ENCODE measurements around the gene CNTNAP2.

CNTNAP2 gene

GRCh38 chr7:148163246-148163645 lies 2046.6 kb downstream of the CNTNAP2 start:
- TF ChIP-seq SUZ12 (IDR thresholded peaks at IDR 0.05), result no peak
- TF ChIP-seq SP1 (IDR thresholded peaks at IDR 0.05), result no peak
- TF ChIP-seq BHLHE40 (IDR thresholded peaks at IDR 0.05; ENCODE audit: borderline replicate concordance), result no peak
- no peak for TF ChIP-seq ZNF384 (IDR thresholded peaks at IDR 0.05)
- TF ChIP-seq ARNT (IDR thresholded peaks at IDR 0.05), result no peak
- no peak for TF ChIP-seq CTBP1 (IDR thresholded peaks at IDR 0.05; ENCODE audit: borderline replicate concordance)
- ChIA-PET POLR2A (no interaction called here), CTCF (interaction anchor here (0.9 to 1.2 kb wide), 4 partner anchors 21 to 100 kb away, joined by 3 read pairs; no protein-coding TSS in a partner anchor)
- DNase-seq (ENCODE audit: extremely low spot score), result no peak

- TF ChIP-seq FOXM1 (IDR thresholded peaks at IDR 0.05; ENCODE audit: borderline replicate concordance) (no peak), ELF4 (IDR thresholded peaks at IDR 0.05) (no peak), BHLHE40 (IDR thresholded peaks at IDR 0.05; ENCODE audit: borderline replicate concordance) (no peak), PKNOX1 (IDR thresholded peaks at IDR 0.05) (no peak), HDGF (IDR thresholded peaks at IDR 0.05; ENCODE audit: borderline replicate concordance) (no peak)
- no peak for DNase-seq (ENCODE audit: extremely low spot score)
- ChIA-PET POLR2A (no interaction called here), CTCF (no interaction called here)
Measured at GRCh38 chr7:148172920-148173319, 2056.3 kb downstream of the CNTNAP2 start.

- ChIA-PET CTCF (no interaction called here), POLR2A (no interaction called here)
- TF ChIP-seq LEF1 (IDR thresholded peaks at IDR 0.05; ENCODE audit: borderline replicate concordance) (no peak), NFRKB (IDR thresholded peaks at IDR 0.05) (no peak), ZNF384 (IDR thresholded peaks at IDR 0.05) (no peak), ELF4 (IDR thresholded peaks at IDR 0.05) (no peak), ARNT (IDR thresholded peaks at IDR 0.05) (no peak), TARDBP (IDR thresholded peaks at IDR 0.05) (no peak), FOXA1 (IDR thresholded peaks at IDR 0.05) (no peak), L3MBTL2 (conservative IDR thresholded peaks at IDR 0.05) (no peak), FOXM1 (IDR thresholded peaks at IDR 0.05; ENCODE audit: borderline replicate concordance) (no peak)
- no peak for DNase-seq (ENCODE audit: extremely low spot score)
Measured at GRCh38 chr7:148173369-148173768, 2056.8 kb downstream of the CNTNAP2 start.

- CTCF ChIA-PET, result interaction anchor here (0.6 kb wide), 1 partner anchor 33 kb away, joined by 3 read pairs; no protein-coding TSS in a partner anchor
- TF ChIP-seq NFRKB (IDR thresholded peaks at IDR 0.05) (no peak), HDGF (IDR thresholded peaks at IDR 0.05; ENCODE audit: borderline replicate concordance) (no peak), LEF1 (IDR thresholded peaks at IDR 0.05; ENCODE audit: borderline replicate concordance) (no peak)
- no peak for DNase-seq (ENCODE audit: extremely low spot score)
- POLR2A ChIA-PET, result no interaction called here
Measured at GRCh38 chr7:148174376-148174775, 2057.8 kb downstream of the CNTNAP2 start.

- no peak for DNase-seq (ENCODE audit: extremely low spot score)
- no peak for TF ChIP-seq TARDBP (IDR thresholded peaks at IDR 0.05)
- no peak for TF ChIP-seq PKNOX1 (IDR thresholded peaks at IDR 0.05)
- no peak for TF ChIP-seq ZNF384 (IDR thresholded peaks at IDR 0.05)
- TF ChIP-seq FOXK2 (IDR thresholded peaks at IDR 0.05), result no peak
- no peak for TF ChIP-seq FOXM1 (IDR thresholded peaks at IDR 0.05; ENCODE audit: borderline replicate concordance)
- no peak for TF ChIP-seq HDGF (IDR thresholded peaks at IDR 0.05; ENCODE audit: borderline replicate concordance)
- TF ChIP-seq BHLHE40 (IDR thresholded peaks at IDR 0.05; ENCODE audit: borderline replicate concordance), result no peak
- TF ChIP-seq CTBP1 (IDR thresholded peaks at IDR 0.05; ENCODE audit: borderline replicate concordance), result no peak
- no peak for TF ChIP-seq ELF4 (IDR thresholded peaks at IDR 0.05)
- TF ChIP-seq SP1 (IDR thresholded peaks at IDR 0.05), result no peak
- TF ChIP-seq SUZ12 (IDR thresholded peaks at IDR 0.05), result no peak
- TF ChIP-seq L3MBTL2 (conservative IDR thresholded peaks at IDR 0.05), result no peak
- TF ChIP-seq LEF1 (IDR thresholded peaks at IDR 0.05; ENCODE audit: borderline replicate concordance), result no peak
- no peak for TF ChIP-seq ARNT (IDR thresholded peaks at IDR 0.05)
- TF ChIP-seq NFRKB (IDR thresholded peaks at IDR 0.05), result no peak
- ChIA-PET POLR2A (no interaction called here), CTCF (no interaction called here)
Measured at GRCh38 chr7:148175512-148175911, 2058.9 kb downstream of the CNTNAP2 start.

GRCh38 chr7:148177972-148178371 lies 2061.4 kb downstream of the CNTNAP2 start:
- TF ChIP-seq ARNT (IDR thresholded peaks at IDR 0.05) (no peak), L3MBTL2 (conservative IDR thresholded peaks at IDR 0.05) (no peak), HDGF (IDR thresholded peaks at IDR 0.05; ENCODE audit: borderline replicate concordance) (no peak), PKNOX1 (IDR thresholded peaks at IDR 0.05) (no peak), FOXA1 (IDR thresholded peaks at IDR 0.05) (no peak)
- ChIA-PET CTCF (no interaction called here), POLR2A (no interaction called here)
- DNase-seq (ENCODE audit: extremely low spot score), result no peak

GRCh38 chr7:148180075-148180474 lies 2063.5 kb downstream of the CNTNAP2 start:
- no peak for TF ChIP-seq ARNT (IDR thresholded peaks at IDR 0.05)
- TF ChIP-seq SUZ12 (IDR thresholded peaks at IDR 0.05), result no peak
- no peak for TF ChIP-seq FOXK2 (IDR thresholded peaks at IDR 0.05)
- TF ChIP-seq FOXM1 (IDR thresholded peaks at IDR 0.05; ENCODE audit: borderline replicate concordance), result no peak
- TF ChIP-seq BHLHE40 (IDR thresholded peaks at IDR 0.05; ENCODE audit: borderline replicate concordance), result no peak
- POLR2A ChIA-PET, result no interaction called here
- CTCF ChIA-PET, result no interaction called here
- DNase-seq (ENCODE audit: extremely low spot score), result no peak
